Naive thymus-derived CD4-positive, alpha-beta T cell (primary cell): ENCODE results near the gene EXD1. TPM values are rescaled to one million over a fixed set of nuclear protein-coding genes. Genes with fewer than 3 reads are reported as not detected.

Experiments
- ATAC-seq: fragments of 150-1000 bp; cut with Tn5 transposase; 2 replicates; pipeline ENCODE4 v1.10.0; 2021; ENCODE audit warnings: mild to moderate bottlenecking, moderate library complexity
- CTCF ChIA-PET: fragments of 350-600 bp; sonication (Branson Sonifier 250); formaldehyde crosslinking; loops from one replicate; lab custom pipeline; 2021; ENCODE audit warnings: antibody characterized with exemption; lab: Charles Lee
- POLR2A ChIA-PET: fragments of 350-600 bp; sonication (Branson Sonifier 250); formaldehyde crosslinking; loops from one replicate; lab custom pipeline; 2021; ENCODE audit warnings: antibody characterized with exemption, inconsistent platforms; lab: Charles Lee
- DNase-seq, 9 donors: peaks; one replicate each; pipeline versions ENCODE4 v3.0.0 to v3.0.0-alpha.2; 2020 to 2022; ENCODE audit warnings: mixed read lengths in 1 of 9
- H3K27ac ChIP-seq: one replicate; pipeline ENCODE4 v1.7.0; 2013; ENCODE audit warnings: mild to moderate bottlenecking, low read depth, low read length, moderate library complexity
- H3K27me3 ChIP-seq, 2 donors: one replicate each; pipeline ENCODE4 v1.7.0; 2013; ENCODE audit warnings: low read length in 2 of 2, mild to moderate bottlenecking in 2 of 2, moderate library complexity in 2 of 2; ENCODE audit not compliant: control insufficient read depth in 2 of 2, insufficient read depth in 2 of 2
- H3K36me3 ChIP-seq, 3 experiments: 1 replicate in 2 of 3; 2 replicates in 1 of 3; pipeline ENCODE4 v1.7.0; 2013; ENCODE audit warnings: low read length in 3 of 3, mild to moderate bottlenecking in 3 of 3, moderate library complexity in 1 of 3; ENCODE audit not compliant: insufficient read depth in 3 of 3, control insufficient read depth in 2 of 3
- H3K4me1 ChIP-seq, 2 donors: one replicate each; pipeline ENCODE4 v1.7.0; 2013; ENCODE audit warnings: low read length in 2 of 2, mild to moderate bottlenecking in 2 of 2, moderate library complexity in 1 of 2; ENCODE audit not compliant: control insufficient read depth in 2 of 2, insufficient read depth in 2 of 2
- H3K4me3 ChIP-seq: 2 replicates; pipeline ENCODE4 v1.7.0; 2013; ENCODE audit warnings: mild to moderate bottlenecking, low read length
- H3K9me3 ChIP-seq, 3 experiments: 1 replicate in 2 of 3; 2 replicates in 1 of 3; pipeline ENCODE4 v1.7.0; 2013; ENCODE audit warnings: low read length in 3 of 3; ENCODE audit not compliant: control insufficient read depth in 2 of 3
- H3K27ac Mint-ChIP-seq, 9 donors: one replicate each; pipeline ENCODE4 v1.8.0; 2020 to 2022; ENCODE audit warnings: mixed read lengths in 9 of 9, mild to moderate bottlenecking in 8 of 9, moderate library complexity in 5 of 9, inconsistent platforms in 2 of 9
- H3K27me3 Mint-ChIP-seq, 5 donors: one replicate each; pipeline ENCODE4 v1.8.0; 2021 to 2022; ENCODE audit warnings: mixed read lengths in 5 of 5, mild to moderate bottlenecking in 1 of 5
- H3K36me3 Mint-ChIP-seq, 5 donors: one replicate each; pipeline ENCODE4 v1.8.0; 2020 to 2022; ENCODE audit warnings: mixed read lengths in 5 of 5, mild to moderate bottlenecking in 3 of 5, inconsistent platforms in 1 of 5
- H3K4me1 Mint-ChIP-seq, 7 donors: one replicate each; pipeline ENCODE4 v1.8.0; 2020 to 2022; ENCODE audit warnings: mixed read lengths in 7 of 7, mild to moderate bottlenecking in 3 of 7, inconsistent platforms in 1 of 7
- H3K4me3 Mint-ChIP-seq, 10 donors: one replicate each; pipeline ENCODE4 v1.8.0; 2020 to 2022; ENCODE audit warnings: mild to moderate bottlenecking in 10 of 10, mixed read lengths in 10 of 10, moderate library complexity in 6 of 10, inconsistent platforms in 2 of 10
- H3K9me3 Mint-ChIP-seq, 11 donors: one replicate each; pipeline ENCODE4 v1.8.0; 2020 to 2022; ENCODE audit warnings: mixed read lengths in 11 of 11, mild to moderate bottlenecking in 4 of 11, inconsistent platforms in 1 of 11, moderate library complexity in 1 of 11
- intact Hi-C, 2 donors: fragments of 100-400 bp; cut with micrococcal nuclease; formaldehyde crosslinking; loops; one replicate each; pipeline ENCODE4 v1.15.1; 2023
- polyA plus RNA-seq, 2 donors: library from polyadenylated mRNA; unstranded; fragments of 300-500 nt; fragmentation: Illumina TruSeq; gene quantifications; one replicate each; pipeline ENCODE4 v1.2.3, GENCODE V29; 2021
- total RNA-seq, 6 experiments: library from RNA in 5 of 6; stranded (reverse) in 5 of 6; gene quantifications; 1 replicate in 5 of 6; 2 replicates in 1 of 6; pipeline ENCODE4 v1.2.3 and lab custom pipeline; 2021 to 2026

The EXD1 gene
- total and polyA plus RNA-seq, 7 experiments from 2014 or later, result not detected

DNA sequence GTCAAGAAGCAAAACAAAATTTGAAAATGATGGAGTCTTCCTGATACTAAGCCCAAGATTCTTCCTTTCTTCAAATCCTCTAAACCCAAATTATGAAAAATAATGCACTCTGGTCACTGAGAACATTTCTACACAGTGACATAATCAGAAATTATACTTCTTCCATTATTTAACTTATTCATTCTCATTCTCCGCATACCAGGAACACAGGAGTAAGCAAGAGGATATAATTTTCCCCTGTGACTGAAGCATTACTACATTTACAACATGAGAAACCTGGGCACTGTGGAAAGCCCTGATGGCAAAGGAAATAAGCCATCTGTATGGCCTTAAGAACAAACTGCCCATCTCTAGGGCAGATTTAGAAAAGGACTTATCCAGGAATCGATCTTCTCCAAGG, 47.0 kb downstream of the EXD1 start:
- no peak for ATAC-seq
- H3K4me1 ChIP-seq, result no peaks in the 10 kb centered on the region
- H3K9me3 ChIP-seq, result no peaks in the 10 kb centered on the region
- H3K4me3 ChIP-seq, result no peak overlapping the region
- no peaks in the 10 kb centered on the region for H3K27me3 ChIP-seq
- Mint-ChIP-seq H3K4me1 (peaks cover 0 to 2% (median 0%) of the 10 kb centered on the region in 7 donors), H3K9me3 (no peaks in the 10 kb centered on the region), H3K27ac (no peak overlapping the region), H3K27me3 (peaks cover 0 to 13% (median 0%) of the 10 kb centered on the region in 5 donors), H3K4me3 (no peak overlapping the region), H3K36me3 (no peaks in the 10 kb centered on the region)
- intact Hi-C loops, result loop anchor here (5.0 to 10.0 kb wide), 2 partner anchors 69 to 506 kb away; partner anchors contain the start of gene INO80 (in 1 of the 2)
- H3K27ac ChIP-seq, result no peak overlapping the region
- H3K36me3 ChIP-seq, result no peaks in the 10 kb centered on the region
- DNase-seq, result no peak
- POLR2A ChIA-PET, result no interaction called here
- CTCF ChIA-PET, result interaction anchor here (0.8 to 3.0 kb wide), 6 partner anchors 14 to 325 kb away, joined by 3 to 42 read pairs (median 4); no protein-coding TSS in a partner anchor

DNA sequence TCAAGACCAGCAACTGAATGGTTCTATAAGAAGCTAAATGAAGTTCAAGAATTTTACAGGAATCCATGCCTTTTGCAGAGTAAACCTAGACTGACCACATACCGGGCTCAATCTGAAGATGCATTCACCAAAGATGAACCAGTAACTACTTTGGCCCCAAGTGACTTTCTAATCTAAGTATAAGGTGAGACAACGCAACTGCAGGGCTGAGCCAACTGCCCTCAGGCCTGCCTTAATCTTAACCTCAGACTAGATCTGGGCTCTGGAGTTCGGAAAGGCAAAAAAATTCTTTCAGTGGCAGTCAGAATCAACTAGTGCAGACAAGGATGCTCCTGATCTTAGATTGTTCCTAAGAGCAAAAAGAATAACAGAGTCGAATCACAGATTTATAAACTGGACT, 48.3 kb downstream of the EXD1 start:
- H3K27ac Mint-ChIP-seq, result peak overlapping the region in 1 of 9 donors; percentile 60
- no peaks in the 10 kb centered on the region for H3K4me1 ChIP-seq
- H3K36me3 Mint-ChIP-seq, result no peaks in the 10 kb centered on the region
- no peak overlapping the region for H3K4me3 ChIP-seq
- no peak overlapping the region for H3K4me3 Mint-ChIP-seq
- no peak overlapping the region for H3K27ac ChIP-seq
- DNase-seq, result no peak
- no peaks in the 10 kb centered on the region for H3K36me3 ChIP-seq
- ChIA-PET CTCF (interaction anchor here (0.6 to 1.0 kb wide), 3 partner anchors 324 to 740 kb away, joined by 3 read pairs; no protein-coding TSS in a partner anchor), POLR2A (no interaction called here)
- H3K27me3 Mint-ChIP-seq, result peaks cover 0 to 14% (median 0%) of the 10 kb centered on the region in 5 donors
- no peaks in the 10 kb centered on the region for H3K9me3 ChIP-seq
- H3K27me3 ChIP-seq, result no peaks in the 10 kb centered on the region
- peaks cover 0 to 2% (median 0%) of the 10 kb centered on the region in 7 donors for H3K4me1 Mint-ChIP-seq
- no peak for ATAC-seq
- intact Hi-C loops, result loop anchor here (5.0 to 10.0 kb wide), 2 partner anchors 67 to 505 kb away; partner anchors contain the start of gene INO80 (in 1 of the 2)
- no peaks in the 10 kb centered on the region for H3K9me3 Mint-ChIP-seq

- Histone ChIP-seq H3K36me3 (no peaks in the 10 kb centered on the region), H3K9me3 (no peaks in the 10 kb centered on the region), H3K27me3 (no peaks in the 10 kb centered on the region), H3K27ac (no peak overlapping the region), H3K4me3 (no peak overlapping the region), H3K4me1 (no peaks in the 10 kb centered on the region)
- POLR2A ChIA-PET, result interaction anchor here (0.6 kb wide), 1 partner anchor 81 kb away, joined by 7 read pairs; no protein-coding TSS in a partner anchor
- no peaks in the 10 kb centered on the region for H3K9me3 Mint-ChIP-seq
- ATAC-seq (no peak), DNase-seq (no peak)
- H3K36me3 Mint-ChIP-seq, result no peaks in the 10 kb centered on the region
- CTCF ChIA-PET, result interaction anchor here (1.0 kb wide), 1 partner anchor 10 kb away, joined by 6 read pairs; no protein-coding TSS in a partner anchor
- peaks cover 0 to 17% (median 0%) of the 10 kb centered on the region in 5 donors for H3K27me3 Mint-ChIP-seq
- H3K27ac Mint-ChIP-seq, result no peak overlapping the region
- intact Hi-C loops, result loop anchor here (5.0 to 10.0 kb wide), 2 partner anchors 65 to 503 kb away; partner anchors contain the start of gene INO80 (in 1 of the 2)
- no peak overlapping the region for H3K4me3 Mint-ChIP-seq
- H3K4me1 Mint-ChIP-seq, result peaks cover 0 to 2% (median 0%) of the 10 kb centered on the region in 7 donors
Observed at GRCh38 chr15:41180206-41180789, 50.3 kb downstream of the EXD1 start.

DNA sequence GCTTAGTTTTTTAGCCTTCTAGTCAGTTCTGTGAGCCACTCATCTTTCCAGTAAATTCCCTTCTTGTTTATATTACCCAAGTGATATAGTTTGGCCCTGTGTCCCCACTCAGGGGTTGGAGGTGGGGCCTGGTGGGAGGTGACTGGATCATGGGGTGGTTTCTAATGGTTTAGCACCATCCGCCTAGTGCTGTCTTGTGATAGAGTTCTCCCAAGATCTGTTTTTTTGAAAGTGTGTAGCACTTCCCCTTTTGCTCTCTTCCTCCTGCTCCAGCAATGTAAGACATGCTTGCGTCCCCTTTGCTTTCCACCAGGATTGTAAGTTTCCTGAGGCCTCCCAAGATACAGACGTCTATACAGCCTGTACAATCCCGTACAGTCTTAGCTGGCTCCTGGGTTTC, 60.8 kb downstream of the EXD1 start:
- peaks cover 0 to 3% (median 0%) of the 10 kb centered on the region in 7 donors for H3K4me1 Mint-ChIP-seq
- Histone ChIP-seq H3K4me3 (no peak overlapping the region), H3K27ac (no peak overlapping the region), H3K27me3 (no peaks in the 10 kb centered on the region), H3K36me3 (no peaks in the 10 kb centered on the region), H3K9me3 (no peaks in the 10 kb centered on the region), H3K4me1 (no peaks in the 10 kb centered on the region)
- ATAC-seq, result peak; percentile 27
- intact Hi-C loops, result no loop called here
- no peak for DNase-seq
- no peak overlapping the region for H3K27ac Mint-ChIP-seq
- H3K27me3 Mint-ChIP-seq, result peaks cover 0 to 21% (median 0%) of the 10 kb centered on the region in 5 donors
- no peaks in the 10 kb centered on the region for H3K36me3 Mint-ChIP-seq
- ChIA-PET CTCF (no interaction called here), POLR2A (no interaction called here)
- no peak overlapping the region for H3K4me3 Mint-ChIP-seq
- H3K9me3 Mint-ChIP-seq, result no peaks in the 10 kb centered on the region

DNA sequence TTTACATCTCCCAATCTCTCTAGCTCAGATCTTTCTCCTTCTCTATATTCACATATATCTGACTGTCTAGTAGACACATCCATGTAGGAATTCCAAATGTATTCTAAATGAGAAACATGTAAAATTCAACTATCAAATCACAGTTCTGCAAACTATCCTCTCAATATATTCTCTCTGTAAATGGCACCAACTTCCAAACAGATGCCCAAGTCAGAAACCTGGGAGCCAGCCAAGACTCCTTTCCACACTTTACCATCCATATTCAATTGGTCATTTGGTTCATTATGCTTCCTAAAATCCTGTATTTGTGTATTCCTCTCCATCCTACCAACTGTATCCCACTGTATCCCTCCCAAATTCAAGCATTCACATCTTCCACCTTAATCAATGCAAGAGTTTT, 61.5 kb downstream of the EXD1 start:
- DNase-seq (no peak), ATAC-seq (no peak)
- Mint-ChIP-seq H3K4me3 (no peak overlapping the region), H3K36me3 (no peaks in the 10 kb centered on the region), H3K27ac (no peak overlapping the region), H3K4me1 (peaks cover 0 to 3% (median 0%) of the 10 kb centered on the region in 7 donors), H3K9me3 (no peaks in the 10 kb centered on the region), H3K27me3 (peaks cover 0 to 21% (median 0%) of the 10 kb centered on the region in 5 donors)
- no peaks in the 10 kb centered on the region for H3K4me1 ChIP-seq
- no peaks in the 10 kb centered on the region for H3K9me3 ChIP-seq
- H3K27ac ChIP-seq, result no peak overlapping the region
- H3K36me3 ChIP-seq, result no peaks in the 10 kb centered on the region
- intact Hi-C loops, result no loop called here
- CTCF ChIA-PET, result no interaction called here
- no peaks in the 10 kb centered on the region for H3K27me3 ChIP-seq
- no peak overlapping the region for H3K4me3 ChIP-seq
- POLR2A ChIA-PET, result interaction anchor here (0.7 kb wide), 1 partner anchor 14 kb away, joined by 3 read pairs; no protein-coding TSS in a partner anchor

GRCh38 chr15:41161736-41162135, 68.8 kb downstream of the EXD1 start:
- no peak for ATAC-seq
- Histone ChIP-seq H3K4me3 (no peak overlapping the region), H3K4me1 (no peaks in the 10 kb centered on the region), H3K36me3 (no peaks in the 10 kb centered on the region), H3K27me3 (no peaks in the 10 kb centered on the region), H3K9me3 (no peaks in the 10 kb centered on the region), H3K27ac (no peak overlapping the region)
- H3K27me3 Mint-ChIP-seq, result peaks cover 0 to 10% (median 0%) of the 10 kb centered on the region in 5 donors
- CTCF ChIA-PET, result no interaction called here
- H3K4me1 Mint-ChIP-seq, result peaks cover 5 to 12% (median 8%) of the 10 kb centered on the region in 7 donors
- POLR2A ChIA-PET, result no interaction called here
- intact Hi-C loops, result no loop called here
- H3K4me3 Mint-ChIP-seq, result peak overlapping the region in 1 of 10 donors; percentile 34
- peak overlapping the region in 1 of 9 donors; percentile 5 for H3K27ac Mint-ChIP-seq
- no peaks in the 10 kb centered on the region for H3K36me3 Mint-ChIP-seq
- no peaks in the 10 kb centered on the region for H3K9me3 Mint-ChIP-seq
- no peak for DNase-seq
